Common myeloid progenitor, CD34-positive (primary cell): ENCODE data around the gene ABHD5.

Experiments used
- CTCF ChIA-PET: fragments of 350-600 bp; sonication (Branson Sonifier 250); formaldehyde crosslinking; loops from one replicate; lab custom pipeline; 2021; ENCODE audit warnings: antibody characterized with exemption; lab: Charles Lee
- POLR2A ChIA-PET: fragments of 350-600 bp; sonication (Branson Sonifier 250); formaldehyde crosslinking; loops from one replicate; lab custom pipeline; 2021; ENCODE audit warnings: antibody characterized with exemption; lab: Charles Lee
- DNase-seq, 3 donors: peaks; one replicate each; pipeline versions ENCODE4 v3.0.0 to v3.0.0-alpha.2; 2013
- H3K27ac ChIP-seq, 2 experiments: 1 replicate in 1 of 2; 2 replicates in 1 of 2; pipeline ENCODE4 v1.7.0; 2013; ENCODE audit warnings: inconsistent platforms in 2 of 2, low read length in 2 of 2, mild to moderate bottlenecking in 2 of 2, low read depth in 1 of 2, moderate library complexity in 1 of 2; ENCODE audit not compliant: severe bottlenecking in 2 of 2, insufficient read depth in 1 of 2, poor library complexity in 1 of 2
- H3K27me3 ChIP-seq, 5 experiments: replicated peaks in 2 of 5; 1 replicate in 3 of 5; 2 replicates in 2 of 5; pipeline versions ENCODE4 v1.6.1 to v1.7.0; 2013; ENCODE audit warnings: low read length in 4 of 5, mild to moderate bottlenecking in 2 of 5, moderate library complexity in 2 of 5, inconsistent platforms in 1 of 5; ENCODE audit not compliant: insufficient read depth in 5 of 5, control insufficient read depth in 4 of 5
- H3K36me3 ChIP-seq, 4 experiments: 1 replicate in 2 of 4; 2 replicates in 2 of 4; pipeline versions ENCODE4 v1.6.1 to v1.7.0; 2013; ENCODE audit warnings: low read length in 3 of 4, control low read depth in 1 of 4, mild to moderate bottlenecking in 1 of 4; ENCODE audit not compliant: control insufficient read depth in 4 of 4, insufficient read depth in 4 of 4
- H3K4me1 ChIP-seq, 4 experiments: 1 replicate in 3 of 4; 2 replicates in 1 of 4; pipeline versions ENCODE4 v1.6.1 to v1.7.1; 2013; ENCODE audit warnings: low read length in 3 of 4, mild to moderate bottlenecking in 3 of 4, control low read depth in 1 of 4, inconsistent platforms in 1 of 4, moderate library complexity in 1 of 4; ENCODE audit not compliant: control insufficient read depth in 4 of 4, insufficient read depth in 4 of 4; ENCODE audit errors: control extremely low read depth in 1 of 4
- H3K4me3 ChIP-seq, 7 experiments: 1 replicate in 4 of 7; 2 replicates in 3 of 7; pipeline versions ENCODE4 v1.5.1 to v1.7.0; 2013; ENCODE audit warnings: mild to moderate bottlenecking in 7 of 7, low read length in 6 of 7, moderate library complexity in 6 of 7, inconsistent platforms in 2 of 7, low read depth in 2 of 7, control low read depth in 1 of 7; ENCODE audit not compliant: insufficient read depth in 4 of 7, control insufficient read depth in 1 of 7; ENCODE audit errors: extremely low read depth in 1 of 7
- H3K9me3 ChIP-seq, 5 experiments: 1 replicate in 4 of 5; 2 replicates in 1 of 5; pipeline versions ENCODE4 v1.6.1 to v1.7.1; 2013; ENCODE audit warnings: low read length in 4 of 5, mild to moderate bottlenecking in 2 of 5, inconsistent platforms in 1 of 5, low read depth in 1 of 5, moderate library complexity in 1 of 5; ENCODE audit not compliant: control insufficient read depth in 4 of 5, insufficient read depth in 2 of 5; ENCODE audit errors: control extremely low read depth in 1 of 5
- WGBS: methylation state at CpG from one replicate; pipeline ENCODE4 v1.1.5; 2013; ENCODE audit not compliant: insufficient coverage; 5-methylcytosine and 5-hydroxymethylcytosine counted together

ABHD5 gene

GRCh38 chr3:43728947-43729346 is 38.2 kb downstream of the ABHD5 start:
- H3K4me1 ChIP-seq, result no peaks in the 10 kb centered on the region
- ChIA-PET CTCF (no interaction called here), POLR2A (no interaction called here)

GRCh38 chr3:43729707-43730414 is 39.1 kb downstream of the ABHD5 start:
- no peak overlapping the region for H3K4me3 ChIP-seq
- no peak for DNase-seq
- no peak overlapping the region for H3K27ac ChIP-seq
- H3K4me1 ChIP-seq, result no peaks in the 10 kb centered on the region
- WGBS, result 100% methylated on average over 1 of the region's 1 CpG
- H3K36me3 ChIP-seq, result peaks cover 0 to 3% (median 1%) of the 10 kb centered on the region in 4 experiments
- ChIA-PET CTCF (no interaction called here), POLR2A (no interaction called here)
- H3K27me3 ChIP-seq, result no peaks in the 10 kb centered on the region
- H3K9me3 ChIP-seq, result no peaks in the 10 kb centered on the region

More at GRCh38 chr3:43728947-43729346, 38.2 kb downstream of the ABHD5 start:
- H3K9me3 ChIP-seq, result no peaks in the 10 kb centered on the region
- peaks cover 0 to 3% (median 1%) of the 10 kb centered on the region in 4 experiments for H3K36me3 ChIP-seq
- no peak for DNase-seq
- no peak overlapping the region for H3K27ac ChIP-seq
- no peaks in the 10 kb centered on the region for H3K27me3 ChIP-seq
- no CpG with 5 or more reads among the region's 5 CpGs for WGBS
- H3K4me3 ChIP-seq, result no peak overlapping the region

- WGBS, result 93% methylated on average over 3 of the region's 6 CpGs
- no peaks in the 10 kb centered on the region for H3K9me3 ChIP-seq
- no peaks in the 10 kb centered on the region for H3K4me1 ChIP-seq
- ChIA-PET CTCF (no interaction called here), POLR2A (interaction anchor here (0.6 kb wide), 2 partner anchors 30 to 42 kb away, joined by 3 read pairs; partner anchors contain the start of gene ABHD5)
- H3K27ac ChIP-seq, result no peak overlapping the region
- no peak for DNase-seq
- no peaks in the 10 kb centered on the region for H3K27me3 ChIP-seq
- peaks cover 0 to 3% (median 0%) of the 10 kb centered on the region in 4 experiments for H3K36me3 ChIP-seq
- H3K4me3 ChIP-seq, result no peak overlapping the region
Observed at GRCh38 chr3:43732747-43733425, 42.1 kb downstream of the ABHD5 start.

GRCh38 chr3:43733459-43734384 is 43.0 kb downstream of the ABHD5 start:
- DNase-seq, result no peak
- H3K27ac ChIP-seq, result no peak overlapping the region
- H3K9me3 ChIP-seq, result no peaks in the 10 kb centered on the region
- H3K36me3 ChIP-seq, result peaks cover 0 to 3% (median 0%) of the 10 kb centered on the region in 4 experiments
- POLR2A ChIA-PET, result interaction anchor here (0.6 kb wide), 1 partner anchor 43 kb away, joined by 3 read pairs; the partner anchor contains the start of gene ABHD5
- H3K4me1 ChIP-seq, result no peaks in the 10 kb centered on the region
- no peak overlapping the region for H3K4me3 ChIP-seq
- CTCF ChIA-PET, result interaction anchor here (1.1 kb wide), 1 partner anchor 8 kb away, joined by 3 read pairs; no protein-coding TSS in a partner anchor
- H3K27me3 ChIP-seq, result no peaks in the 10 kb centered on the region
- 100% methylated on average over 2 of the region's 6 CpGs for WGBS

GRCh38 chr3:43734685-43735084 is 43.9 kb downstream of the ABHD5 start:
- WGBS, result no CpG with 5 or more reads among the region's 2 CpGs
- CTCF ChIA-PET, result interaction anchor here (1.1 kb wide), 1 partner anchor 9 kb away, joined by 3 read pairs; no protein-coding TSS in a partner anchor
- H3K27ac ChIP-seq, result no peak overlapping the region

GRCh38 chr3:43735618-43736017 is 44.9 kb downstream of the ABHD5 start:
- H3K27me3 ChIP-seq, result no peaks in the 10 kb centered on the region
- 100% methylated on average over 2 of the region's 4 CpGs for whole genome bisulfite sequencing
- no peaks in the 10 kb centered on the region for H3K36me3 ChIP-seq
- no peaks in the 10 kb centered on the region for H3K4me1 ChIP-seq
- CTCF ChIA-PET, result no interaction called here
- DNase-seq, result no peak
- H3K27ac ChIP-seq, result no peak overlapping the region
- POLR2A ChIA-PET, result no interaction called here
- H3K4me3 ChIP-seq, result no peak overlapping the region
- no peaks in the 10 kb centered on the region for H3K9me3 ChIP-seq

More at GRCh38 chr3:43734685-43735084, 43.9 kb downstream of the ABHD5 start:
- Histone ChIP-seq H3K36me3 (no peaks in the 10 kb centered on the region), H3K9me3 (no peaks in the 10 kb centered on the region), H3K4me3 (no peak overlapping the region), H3K4me1 (no peaks in the 10 kb centered on the region), H3K27me3 (no peaks in the 10 kb centered on the region)
- POLR2A ChIA-PET, result no interaction called here
- no peak for DNase-seq
